Activated B cell treated with CpG ODN at 0.5 μM for 24 hours (primary cell): ENCODE results near the gene HNRNPL. TPM values are rescaled to one million over a fixed set of nuclear protein-coding genes. Genes with fewer than 3 reads are reported as not detected.

ENCODE experiments used
- ATAC-seq: fragments of 200-7000 bp; cut with Tn5 transposase; one replicate; pipeline ENCODE4 v1.10.0; 2021; ENCODE audit warnings: low read depth, mild to moderate bottlenecking, moderate library complexity
- CTCF ChIA-PET: fragments of 350-600 bp; sonication (Branson Sonifier 250); formaldehyde crosslinking; loops from one replicate; lab custom pipeline; 2021; ENCODE audit warnings: antibody characterized with exemption; lab: Charles Lee
- POLR2A ChIA-PET: fragments of 350-600 bp; sonication (Branson Sonifier 250); formaldehyde crosslinking; loops from one replicate; lab custom pipeline; 2021; ENCODE audit warnings: antibody characterized with exemption; lab: Charles Lee
- DNase-seq: peaks from one replicate; pipeline ENCODE4 v3.0.0; 2022
- H3K27ac Mint-ChIP-seq: one replicate; pipeline ENCODE4 v1.8.0; 2020; ENCODE audit warnings: mixed read lengths
- H3K27me3 Mint-ChIP-seq: one replicate; pipeline ENCODE4 v1.8.0; 2021; ENCODE audit warnings: mixed read lengths
- H3K36me3 Mint-ChIP-seq: one replicate; pipeline ENCODE4 v1.8.0; 2021; ENCODE audit warnings: low read depth, mixed read lengths
- H3K4me1 Mint-ChIP-seq: one replicate; pipeline ENCODE4 v1.8.0; 2021; ENCODE audit warnings: mixed read lengths
- H3K4me3 Mint-ChIP-seq: one replicate; pipeline ENCODE4 v1.8.0; 2020; ENCODE audit warnings: mild to moderate bottlenecking, mixed read lengths
- H3K9me3 Mint-ChIP-seq: one replicate; pipeline ENCODE4 v1.8.0; 2020; ENCODE audit warnings: mixed read lengths
- CTCF ChIP-seq: fragments of 200-600 bp; IDR thresholded peaks from one replicate; pipeline ENCODE4 v1.8.0; 2022; ENCODE audit warnings: antibody characterized with exemption, mild to moderate bottlenecking
- intact Hi-C: fragments of 100-400 bp; cut with micrococcal nuclease; formaldehyde crosslinking; loops from one replicate; pipeline ENCODE4 v1.15.1; 2024
- total RNA-seq: library from RNA; stranded (reverse); gene quantifications from 2 replicates; pipeline ENCODE4 v1.2.3, GENCODE V29; 2022

Gene HNRNPL
- total RNA-seq, 1 donor from 2014 or later = 546 TPM

GRCh38 chr19:38838986-38839761 is 10.6 kb downstream of the HNRNPL start:
- POLR2A ChIA-PET = interaction anchor here (1.1 to 3.7 kb wide), 5 partner anchors 7 to 40 kb away, joined by 4 to 31 read pairs (median 6); partner anchors contain the start of genes ECH1 and RINL

GRCh38 chr19:38838208-38838985 is 11.4 kb downstream of the HNRNPL start:
- Mint-ChIP-seq H3K27me3 (no peaks in the 10 kb centered on the region), H3K4me3 (no peak overlapping the region), H3K9me3 (no peaks in the 10 kb centered on the region), H3K4me1 (peaks cover 23% of the 10 kb centered on the region), H3K36me3 (peaks cover 83% of the 10 kb centered on the region), H3K27ac (peak overlapping the region; percentile 50)
- TF ChIP-seq CTCF = no peak
- DNase-seq = no peak
- CTCF ChIA-PET = no interaction called here
- POLR2A ChIA-PET = interaction anchor here (2.0 to 2.7 kb wide), 2 partner anchors 11 to 31 kb away, joined by 6 to 13 read pairs; no protein-coding TSS in a partner anchor
- intact Hi-C loops = no loop called here
- no peak for ATAC-seq

More at GRCh38 chr19:38838986-38839761, 10.6 kb downstream of the HNRNPL start:
- Mint-ChIP-seq H3K27me3 (no peaks in the 10 kb centered on the region), H3K27ac (no peak overlapping the region), H3K4me3 (no peak overlapping the region), H3K4me1 (peaks cover 31% of the 10 kb centered on the region), H3K9me3 (no peaks in the 10 kb centered on the region), H3K36me3 (peaks cover 88% of the 10 kb centered on the region)
- no peak for TF ChIP-seq CTCF
- DNase-seq (no peak), ATAC-seq (no peak)
- intact Hi-C loops = no loop called here
- CTCF ChIA-PET = no interaction called here

- CTCF ChIA-PET = no interaction called here
- H3K9me3 Mint-ChIP-seq = no peaks in the 10 kb centered on the region
- no peaks in the 10 kb centered on the region for H3K27me3 Mint-ChIP-seq
- H3K4me1 Mint-ChIP-seq = peaks cover 16% of the 10 kb centered on the region
- peaks cover 76% of the 10 kb centered on the region for H3K36me3 Mint-ChIP-seq
- DNase-seq (no peak), ATAC-seq (no peak)
- no peak overlapping the region for H3K27ac Mint-ChIP-seq
- H3K4me3 Mint-ChIP-seq = no peak overlapping the region
- no peak for TF ChIP-seq CTCF
- intact Hi-C loops = no loop called here
- POLR2A ChIA-PET = interaction anchor here (2.0 to 2.7 kb wide), 2 partner anchors 11 to 31 kb away, joined by 6 to 13 read pairs; no protein-coding TSS in a partner anchor
These were observed 12.1 kb downstream of the HNRNPL start for GRCh38 chr19:38837656-38838121.

GRCh38 chr19:38836983-38837626 is 12.7 kb downstream of the HNRNPL start:
- no peak for ATAC-seq
- ChIA-PET CTCF (no interaction called here), POLR2A (interaction anchor here (2.0 to 2.7 kb wide), 2 partner anchors 12 to 32 kb away, joined by 6 to 13 read pairs; no protein-coding TSS in a partner anchor)
- peaks cover 14% of the 10 kb centered on the region for H3K4me1 Mint-ChIP-seq
- H3K9me3 Mint-ChIP-seq = no peaks in the 10 kb centered on the region
- no peak for DNase-seq
- H3K27me3 Mint-ChIP-seq = no peaks in the 10 kb centered on the region
- peaks cover 70% of the 10 kb centered on the region for H3K36me3 Mint-ChIP-seq
- peak overlapping the region; percentile 65 for H3K27ac Mint-ChIP-seq
- intact Hi-C loops = no loop called here
- no peak overlapping the region for H3K4me3 Mint-ChIP-seq
- no peak for TF ChIP-seq CTCF
